ENCODE measurements around the gene MUC4. TPM values are rescaled to one million over a fixed set of nuclear protein-coding genes. Genes with fewer than 3 reads are reported as not detected.
A peak's percentile ranks its signal among the peaks of the same experiment; 100 is the strongest.

MUC4 gene
- total and polyA plus RNA-seq, 2 experiments from 2014 or later: 1.3 TPM

- TF ChIP-seq ZNF462 (CRISPR knock-in tag; IDR thresholded peaks at IDR 0.05) (no peak), EZH2phosphoT487 (IDR thresholded peaks at IDR 0.05; ENCODE audit: unreplicated experiment) (no peak), ZNF114 (CRISPR knock-in tag; IDR thresholded peaks at IDR 0.05) (no peak), STAT1 (IDR thresholded peaks at IDR 0.05; ENCODE audit: unreplicated experiment) (no peak), JUNB (IDR thresholded peaks at IDR 0.05; ENCODE audit: unreplicated experiment) (no peak)
These were observed 8.3 kb downstream of the MUC4 start (continued) for GRCh38 chr3:195803289-195803908.

DNA sequence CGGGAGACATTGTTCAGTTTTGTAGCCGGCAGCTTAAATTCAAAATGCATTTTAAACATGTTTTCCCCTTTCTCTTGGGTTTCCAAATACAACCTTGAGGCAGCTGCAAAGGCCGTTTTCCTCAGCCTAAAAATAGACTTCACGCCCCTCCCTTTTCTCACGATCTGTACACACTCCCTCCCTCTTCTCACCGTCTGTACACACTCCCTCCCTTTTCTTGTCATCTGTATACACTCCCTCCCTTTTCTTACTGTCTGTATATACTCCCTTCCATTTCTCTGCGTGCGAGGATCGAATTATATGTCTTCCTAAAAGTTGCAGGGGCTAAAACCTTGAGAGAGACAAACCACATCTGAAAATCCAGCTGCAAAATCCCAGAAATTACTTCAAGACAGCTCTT is 8.9 kb downstream of the MUC4 start:
- H3K27ac ChIP-seq (ENCODE audit: low read depth): no peak overlapping the region
- H3K79me2 ChIP-seq (replicated peaks; ENCODE audit: insufficient read depth): no peaks in the 10 kb centered on the region
- no peak for DNase-seq (ENCODE audit: low spot score)
- H3F3A ChIP-seq (replicated peaks; ENCODE audit: low read depth): 0 out of 2 replicates have a peak, but pooled peaks cover 5% of the 10 kb centered on the region
- no peaks in the 10 kb centered on the region for H3K9me2 ChIP-seq (ENCODE audit: insufficient read depth)
- Mint-ChIP-seq H3K36me3 (ENCODE audit: low read depth) (peaks cover 2% of the 10 kb centered on the region; the same call in 2 of the 3 replicates), H3K9me3 (no peaks in the 10 kb centered on the region; the same call in 2 of the 3 replicates), H3K27ac (no peak overlapping the region), H3K4me1 (peaks cover 54% of the 10 kb centered on the region), H3K27me3 (ENCODE audit: insufficient read depth, low read depth, poor library complexity) (peaks cover 20% of the 10 kb centered on the region), H3K4me3 (no peak overlapping the region; the same call in 2 of the 3 replicates)
- peaks cover 29% of the 10 kb centered on the region for H3K4me1 ChIP-seq (ENCODE audit: insufficient read depth)
- H3K27me3 ChIP-seq (ENCODE audit: insufficient read depth): no peaks in the 10 kb centered on the region
- H3K4me2 ChIP-seq: no peak overlapping the region
- TF ChIP-seq ZNF331 (CRISPR knock-in tag; IDR thresholded peaks at IDR 0.05; ENCODE audit: low read depth): no peak
- 0 out of 2 replicates have a peak overlapping the region, but pooled peaks have one; percentile 38 for H2AFZ ChIP-seq
- no peaks in the 10 kb centered on the region for H4K20me1 ChIP-seq (replicated peaks; ENCODE audit: insufficient read depth)
- H3K4me3 ChIP-seq: no peak overlapping the region
- H3K36me3 ChIP-seq (ENCODE audit: insufficient read depth): no peaks in the 10 kb centered on the region
- ATAC-seq: no peak
